ENCODE results near the gene CCND3. TPM values are rescaled to one million over a fixed set of nuclear protein-coding genes. Genes with fewer than 3 reads are reported as not detected.
"Not testable (repeated sequence)": the region's sequence is repeated elsewhere in the genome, so short reads cannot be mapped to it uniquely, and the experiment has no call there.

The CCND3 gene
- total RNA-seq, 1 donor from 2014 or later: 122 TPM

GRCh38 chr6:41947581-41948220, 6.1 kb upstream of the CCND3 start:
- Histone ChIP-seq H3K4me1 (peaks cover 5% of the 10 kb centered on the region), H3K27me3 (no peaks in the 10 kb centered on the region), H3K9me3 (no peaks in the 10 kb centered on the region), H3K36me3 (no peaks in the 10 kb centered on the region), H3K27ac (no peak overlapping the region), H3K4me3 (no peak overlapping the region)
- TF ChIP-seq POLR2AphosphoS5 (IDR thresholded peaks at IDR 0.05; ENCODE audit: insufficient read depth in 1 of 2, low read depth in 1 of 2) (no peak), POLR2A (IDR thresholded peaks at IDR 0.05) (no peak), CTCF (IDR thresholded peaks at IDR 0.05) (no peak)
- DNase-seq (ENCODE audit: extremely low spot score in 2 of 2): no peak
- intact Hi-C loops (cut with DNase I): no loop called here

GRCh38 chr6:41943456-41943855, 1.8 kb upstream of the CCND3 start:
- Histone ChIP-seq H3K9me3 (no peaks in the 10 kb centered on the region), H3K36me3 (no peaks in the 10 kb centered on the region), H3K27me3 (no peaks in the 10 kb centered on the region), H3K4me3 (no peak overlapping the region), H3K4me1 (peaks cover 44% of the 10 kb centered on the region), H3K27ac (no peak overlapping the region)
- TF ChIP-seq CTCF (IDR thresholded peaks at IDR 0.05): no peak
- TF ChIP-seq POLR2A (IDR thresholded peaks at IDR 0.05): no peak
- no peak for TF ChIP-seq POLR2AphosphoS5 (IDR thresholded peaks at IDR 0.05; ENCODE audit: insufficient read depth in 1 of 2, low read depth in 1 of 2)
- DNase-seq (ENCODE audit: extremely low spot score in 2 of 2): no peak
- intact Hi-C loops (cut with DNase I): no loop called here

GRCh38 chr6:41942882-41943281, 1.3 kb upstream of the CCND3 start:
- intact Hi-C loops (cut with DNase I); DNase-seq (ENCODE audit: extremely low spot score in 2 of 2); H3K9me3 ChIP-seq; H3K27ac ChIP-seq; H3K36me3 ChIP-seq; H3K4me3 ChIP-seq; H3K27me3 ChIP-seq: not testable (repeated sequence)
- peaks cover 50% of the 10 kb centered on the region for H3K4me1 ChIP-seq

GRCh38 chr6:41942067-41942851, 651 bp upstream of the CCND3 start:
- H3K4me1 ChIP-seq: peaks cover 56% of the 10 kb centered on the region
- no peak for DNase-seq (ENCODE audit: extremely low spot score in 2 of 2)

GRCh38 chr6:41940759-41941279, 789 bp downstream of the CCND3 start:
- DNase-seq (ENCODE audit: extremely low spot score in 2 of 2): no peak
- peak in 1 of 2 donors; percentile 58 for TF ChIP-seq POLR2AphosphoS5 (IDR thresholded peaks at IDR 0.05; ENCODE audit: insufficient read depth in 1 of 2, low read depth in 1 of 2)
- no peak for TF ChIP-seq POLR2A (IDR thresholded peaks at IDR 0.05)

More at GRCh38 chr6:41942067-41942851, 651 bp upstream of the CCND3 start:
- intact Hi-C loops (cut with DNase I): no loop called here
- peaks cover 0 to under 1% of the 10 kb centered on the region in 2 donors for H3K36me3 ChIP-seq
- H3K4me3 ChIP-seq: peak overlapping the region; percentile 78 to 85
- no peak for TF ChIP-seq POLR2AphosphoS5 (IDR thresholded peaks at IDR 0.05; ENCODE audit: insufficient read depth in 1 of 2, low read depth in 1 of 2)
- no peaks in the 10 kb centered on the region for H3K9me3 ChIP-seq
- peak overlapping the region; percentile 39 for H3K27ac ChIP-seq
- no peaks in the 10 kb centered on the region for H3K27me3 ChIP-seq

GRCh38 chr6:41939848-41940758, 1.5 kb downstream of the CCND3 start:
- intact Hi-C loops (cut with DNase I): loop anchor here (5.0 kb wide), 1 partner anchor 102 kb away; no protein-coding TSS in a partner anchor
- H3K9me3 ChIP-seq: no peaks in the 10 kb centered on the region
- H3K27me3 ChIP-seq: no peaks in the 10 kb centered on the region
- peaks cover 72% of the 10 kb centered on the region for H3K4me1 ChIP-seq
- DNase-seq (ENCODE audit: extremely low spot score in 2 of 2): no peak
- H3K27ac ChIP-seq: peak overlapping the region; percentile 76
- TF ChIP-seq CTCF (IDR thresholded peaks at IDR 0.05) (no peak), POLR2AphosphoS5 (IDR thresholded peaks at IDR 0.05; ENCODE audit: insufficient read depth in 1 of 2, low read depth in 1 of 2) (no peak), POLR2A (IDR thresholded peaks at IDR 0.05) (no peak)
- H3K36me3 ChIP-seq: peaks cover 0 to 15% of the 10 kb centered on the region in 2 donors
- peak overlapping the region; percentile 78 to 85 for H3K4me3 ChIP-seq

More at GRCh38 chr6:41940759-41941279, 789 bp downstream of the CCND3 start:
- intact Hi-C loops (cut with DNase I): no loop called here
- Histone ChIP-seq H3K27me3 (no peaks in the 10 kb centered on the region), H3K27ac (peak overlapping the region; percentile 76), H3K9me3 (no peaks in the 10 kb centered on the region), H3K4me1 (peaks cover 70% of the 10 kb centered on the region), H3K36me3 (peaks cover 0 to 8% of the 10 kb centered on the region in 2 donors), H3K4me3 (peak overlapping the region; percentile 78 to 85)
